HEK293T (cell line): Measurements from ENCODE around the gene TDP2.

ENCODE experiments used
- CTCF ChIA-PET: fragments of 350-600 bp; formaldehyde crosslinking; extraction: SDS; loops from one replicate; lab custom pipeline; 2021; ENCODE audit warnings: antibody characterized with exemption, inconsistent platforms; lab: Yijun Ruan, JAX
- POLR2A ChIA-PET: fragments of 350-600 bp; formaldehyde crosslinking; extraction: SDS; loops from one replicate; lab custom pipeline; 2020; ENCODE audit warnings: antibody characterized with exemption, inconsistent platforms; lab: Yijun Ruan, JAX
- DNase-seq: peaks from one replicate; pipeline ENCODE4 v3.0.0; 2012; ENCODE audit warnings: mixed read lengths; ENCODE audit errors: extremely low spot score
- ARNT ChIP-seq: fragments of 450-650 bp; IDR thresholded peaks from 2 replicates; pipeline ENCODE4 v1.6.1; 2017; ENCODE audit warnings: mild to moderate bottlenecking
- BHLHE40 ChIP-seq: fragments of 450-650 bp; IDR thresholded peaks from 2 replicates; pipeline ENCODE4 v1.6.1; 2016; ENCODE audit warnings: mild to moderate bottlenecking, moderate library complexity, borderline replicate concordance
- CTBP1 ChIP-seq: fragments of 450-650 bp; IDR thresholded peaks from 2 replicates; pipeline ENCODE4 v1.6.1; 2016; ENCODE audit warnings: borderline replicate concordance
- ELF4 ChIP-seq: fragments of 450-650 bp; IDR thresholded peaks from 2 replicates; pipeline ENCODE4 v1.6.1; 2017; ENCODE audit warnings: antibody characterized with exemption
- FOXA1 ChIP-seq: fragments of 450-650 bp; IDR thresholded peaks from 2 replicates; pipeline ENCODE4 v1.6.1; 2016; ENCODE audit warnings: mild to moderate bottlenecking
- FOXK2 ChIP-seq: fragments of 450-650 bp; IDR thresholded peaks from 2 replicates; pipeline ENCODE4 v1.6.1; 2016; ENCODE audit warnings: mild to moderate bottlenecking
- FOXM1 ChIP-seq: fragments of 450-650 bp; IDR thresholded peaks from 2 replicates; pipeline ENCODE4 v1.6.1; 2017; ENCODE audit warnings: mild to moderate bottlenecking, borderline replicate concordance
- HDGF ChIP-seq: fragments of 450-650 bp; IDR thresholded peaks from 2 replicates; pipeline ENCODE4 v1.6.1; 2017; ENCODE audit warnings: antibody characterized with exemption, borderline replicate concordance
- LEF1 ChIP-seq: fragments of 450-650 bp; IDR thresholded peaks from 2 replicates; pipeline ENCODE4 v1.6.1; 2017; ENCODE audit warnings: mild to moderate bottlenecking, borderline replicate concordance
- NFRKB ChIP-seq: fragments of 450-650 bp; IDR thresholded peaks from 2 replicates; pipeline ENCODE4 v1.6.1; 2016; ENCODE audit warnings: mild to moderate bottlenecking, moderate library complexity
- PKNOX1 ChIP-seq: fragments of 450-650 bp; IDR thresholded peaks from 2 replicates; pipeline ENCODE4 v1.6.1; 2016
- SP1 ChIP-seq: fragments of 450-650 bp; IDR thresholded peaks from 2 replicates; pipeline ENCODE4 v1.6.1; 2017
- SUZ12 ChIP-seq: fragments of 450-650 bp; IDR thresholded peaks from 2 replicates; pipeline ENCODE4 v1.6.1; 2016; ENCODE audit warnings: mild to moderate bottlenecking
- TARDBP ChIP-seq: fragments of 450-650 bp; IDR thresholded peaks from 2 replicates; pipeline ENCODE4 v1.6.1; 2016
- ZNF384 ChIP-seq: fragments of 450-650 bp; IDR thresholded peaks from 2 replicates; pipeline ENCODE4 v1.6.1; 2016

The TDP2 gene

DNA sequence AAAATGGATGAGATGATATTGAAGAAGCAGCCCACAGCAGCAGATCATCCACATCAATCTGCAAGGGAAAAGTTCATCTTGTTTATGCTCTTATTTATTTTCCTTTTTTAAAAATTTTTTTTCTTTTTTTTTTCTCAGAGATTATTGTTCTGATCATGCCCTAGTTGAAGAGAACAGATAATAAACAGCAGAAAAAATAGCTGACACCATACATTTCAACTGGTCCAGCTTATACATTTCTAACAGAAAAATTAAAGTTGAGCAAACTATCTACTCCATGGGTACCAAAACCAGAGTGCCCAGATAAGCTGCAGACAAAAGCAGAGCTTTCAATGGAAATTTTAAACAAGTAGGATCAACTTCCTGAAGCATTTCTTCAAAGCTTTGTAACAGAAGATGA is 30.0 kb downstream of the TDP2 start:
- ChIA-PET POLR2A (interaction anchor here (0.9 kb wide), 1 partner anchor 10 kb away, joined by 3 read pairs; the partner anchor contains the start of gene KIAA0319), CTCF (no interaction called here)
- no peak for DNase-seq
- no peak for TF ChIP-seq FOXM1
- TF ChIP-seq CTBP1: no peak
- TF ChIP-seq TARDBP: no peak
- no peak for TF ChIP-seq BHLHE40
- no peak for TF ChIP-seq LEF1
- no peak for TF ChIP-seq ZNF384
- TF ChIP-seq NFRKB: no peak
- no peak for TF ChIP-seq FOXK2
- TF ChIP-seq PKNOX1: no peak

DNA sequence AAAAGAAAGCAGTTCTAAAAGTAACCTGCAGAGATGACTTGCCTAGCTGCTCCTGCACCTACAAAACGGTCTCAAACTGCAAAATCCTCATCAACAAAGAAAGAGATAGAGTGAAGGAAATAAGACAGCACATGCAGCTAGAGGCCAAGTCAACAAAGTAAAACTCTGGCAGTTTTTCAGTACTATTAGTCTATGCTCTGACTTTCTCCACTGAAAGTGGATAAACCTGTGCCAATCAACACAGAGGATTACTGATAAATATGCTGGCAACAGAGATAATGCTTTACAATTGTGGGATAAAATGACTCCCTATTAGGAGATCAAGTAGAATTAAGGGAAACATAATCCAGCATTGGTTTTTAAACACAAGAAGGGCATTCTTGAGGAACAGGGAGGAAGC is 34.1 kb downstream of the TDP2 start:
- ChIA-PET POLR2A (no interaction called here), CTCF (no interaction called here)
- DNase-seq: no peak
- TF ChIP-seq SP1 (no peak), BHLHE40 (no peak), LEF1 (no peak), TARDBP (no peak), ZNF384 (no peak), SUZ12 (no peak)

DNA sequence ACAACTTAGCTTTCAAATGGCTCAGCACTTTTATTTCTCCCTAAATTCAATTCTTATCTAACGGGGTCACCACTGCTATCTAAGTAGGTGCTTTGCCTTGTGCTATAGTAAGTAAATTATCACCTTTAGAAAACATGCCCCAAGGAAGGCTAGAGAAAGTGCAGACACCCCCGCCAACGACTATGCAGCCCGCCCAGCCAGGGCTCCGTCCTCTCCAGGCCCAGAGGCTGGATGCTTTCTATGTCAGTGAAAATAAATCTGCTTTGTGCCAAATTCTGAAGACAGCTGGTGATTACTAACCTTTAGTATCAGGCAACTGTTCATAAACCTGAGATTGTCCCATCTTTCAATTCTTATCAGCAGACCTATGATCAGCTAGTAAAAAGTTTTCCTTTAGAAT is 35.0 kb downstream of the TDP2 start:
- CTCF ChIA-PET: interaction anchor here (0.8 kb wide), 1 partner anchor 10 kb away, joined by 3 read pairs; no protein-coding TSS in a partner anchor
- POLR2A ChIA-PET: no interaction called here
- no peak for DNase-seq
- TF ChIP-seq TARDBP (no peak), PKNOX1 (no peak), HDGF (no peak), ZNF384 (no peak), CTBP1 (no peak), FOXA1 (no peak), NFRKB (no peak), ELF4 (no peak), FOXM1 (no peak), SP1 (no peak), ARNT (no peak), BHLHE40 (no peak)

- ChIA-PET CTCF (interaction anchor here (0.8 kb wide), 1 partner anchor 9 kb away, joined by 3 read pairs; no protein-coding TSS in a partner anchor), POLR2A (no interaction called here)
- DNase-seq: no peak
- no peak for TF ChIP-seq ELF4
- TF ChIP-seq CTBP1: no peak
- TF ChIP-seq HDGF: no peak
- TF ChIP-seq SUZ12: no peak
- no peak for TF ChIP-seq FOXA1
- no peak for TF ChIP-seq NFRKB
- TF ChIP-seq ARNT: no peak
- TF ChIP-seq BHLHE40: no peak
- no peak for TF ChIP-seq SP1
- no peak for TF ChIP-seq FOXK2
- TF ChIP-seq FOXM1: no peak
- no peak for TF ChIP-seq TARDBP
- TF ChIP-seq ZNF384: no peak
- TF ChIP-seq LEF1: no peak
- no peak for TF ChIP-seq PKNOX1
Observed at GRCh38 chr6:24630856-24631505, 35.7 kb downstream of the TDP2 start.

DNA sequence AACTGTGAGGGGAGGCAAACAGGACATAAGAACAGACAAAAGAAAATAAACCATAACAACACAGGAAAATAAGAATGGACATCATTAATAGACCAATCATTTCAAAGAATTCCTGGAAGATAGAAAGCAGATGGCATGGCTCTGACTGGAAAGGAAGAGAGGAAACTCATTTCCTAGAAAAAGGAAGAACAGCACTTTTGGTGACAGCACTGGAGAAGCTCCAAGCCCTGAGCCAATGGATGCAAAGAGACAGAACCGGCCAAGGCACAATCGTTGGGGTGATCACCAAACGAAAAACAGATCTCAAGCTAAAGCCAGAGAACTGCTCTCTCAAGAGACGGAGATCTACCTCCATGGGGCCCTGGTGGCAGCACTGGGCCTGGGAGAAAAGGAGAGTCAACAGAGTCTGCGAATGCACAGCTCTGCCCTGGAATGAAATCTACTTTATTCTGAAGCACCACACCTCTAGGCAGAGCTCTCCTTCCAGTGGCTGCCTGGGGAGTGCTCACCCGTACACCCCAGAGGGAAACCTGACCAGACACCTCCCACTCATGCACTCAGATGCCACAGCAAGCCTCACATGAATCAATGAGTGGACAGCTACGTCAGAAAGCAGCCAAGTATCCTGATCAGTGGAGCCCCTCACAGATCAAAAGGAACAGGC is 44.9 kb downstream of the TDP2 start:
- POLR2A ChIA-PET: no interaction called here
- DNase-seq: no peak
- no peak for TF ChIP-seq NFRKB
- TF ChIP-seq CTBP1: no peak
- no peak for TF ChIP-seq LEF1
- CTCF ChIA-PET: interaction anchor here (1.1 kb wide), 1 partner anchor 10 kb away, joined by 3 read pairs; no protein-coding TSS in a partner anchor

DNA sequence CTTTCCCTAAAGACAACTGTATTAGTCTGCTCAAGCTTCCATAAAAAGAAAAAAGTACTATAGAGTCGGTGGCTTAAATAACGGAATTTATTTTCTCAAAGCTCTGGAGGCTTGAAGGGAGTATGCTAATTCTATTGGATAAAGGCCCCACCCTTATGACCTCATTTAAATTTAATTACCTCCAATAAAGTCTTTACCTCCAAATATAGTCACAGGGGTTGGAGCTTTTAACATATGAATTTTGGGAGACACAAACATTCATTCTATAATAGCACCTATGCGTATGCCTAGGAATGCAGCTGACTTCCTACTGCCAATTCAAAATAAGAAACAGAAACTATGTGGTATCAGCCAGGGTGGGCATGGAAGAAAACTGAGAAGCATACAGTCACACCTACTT is 46.1 kb downstream of the TDP2 start:
- ChIA-PET POLR2A (no interaction called here), CTCF (no interaction called here)
- TF ChIP-seq ZNF384 (no peak), SUZ12 (no peak), PKNOX1 (no peak), FOXA1 (no peak), HDGF (no peak), CTBP1 (no peak), TARDBP (no peak), BHLHE40 (no peak), SP1 (no peak)
- DNase-seq: no peak
